A549 treated with Hydrocortisone at 1 μM for 4 hours (cell line): Measurements from ENCODE around the gene CD300E. TPM values are rescaled to one million over a fixed set of nuclear protein-coding genes. Genes with fewer than 3 reads are reported as not detected.

Experiments
- total RNA-seq: library from RNA; stranded (reverse); fragments of 200-300 nt; extraction: Qiagen RNA extraction; gene quantifications from 5 replicates; pipeline ENCODE4 v1.2.3, GENCODE V29; 2022

Gene CD300E, protein sequence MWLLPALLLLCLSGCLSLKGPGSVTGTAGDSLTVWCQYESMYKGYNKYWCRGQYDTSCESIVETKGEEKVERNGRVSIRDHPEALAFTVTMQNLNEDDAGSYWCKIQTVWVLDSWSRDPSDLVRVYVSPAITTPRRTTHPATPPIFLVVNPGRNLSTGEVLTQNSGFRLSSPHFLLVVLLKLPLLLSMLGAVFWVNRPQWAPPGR
- total RNA-seq: not detected in 5 replicates

GRCh38 chr17:74623693-74624093 lies at the start of gene CD300E:
Gene CD300E, minus strand, starts transcription at chr17:74623738. Its CDS starts 117 bp downstream, at chr17:74623621.

DNA sequence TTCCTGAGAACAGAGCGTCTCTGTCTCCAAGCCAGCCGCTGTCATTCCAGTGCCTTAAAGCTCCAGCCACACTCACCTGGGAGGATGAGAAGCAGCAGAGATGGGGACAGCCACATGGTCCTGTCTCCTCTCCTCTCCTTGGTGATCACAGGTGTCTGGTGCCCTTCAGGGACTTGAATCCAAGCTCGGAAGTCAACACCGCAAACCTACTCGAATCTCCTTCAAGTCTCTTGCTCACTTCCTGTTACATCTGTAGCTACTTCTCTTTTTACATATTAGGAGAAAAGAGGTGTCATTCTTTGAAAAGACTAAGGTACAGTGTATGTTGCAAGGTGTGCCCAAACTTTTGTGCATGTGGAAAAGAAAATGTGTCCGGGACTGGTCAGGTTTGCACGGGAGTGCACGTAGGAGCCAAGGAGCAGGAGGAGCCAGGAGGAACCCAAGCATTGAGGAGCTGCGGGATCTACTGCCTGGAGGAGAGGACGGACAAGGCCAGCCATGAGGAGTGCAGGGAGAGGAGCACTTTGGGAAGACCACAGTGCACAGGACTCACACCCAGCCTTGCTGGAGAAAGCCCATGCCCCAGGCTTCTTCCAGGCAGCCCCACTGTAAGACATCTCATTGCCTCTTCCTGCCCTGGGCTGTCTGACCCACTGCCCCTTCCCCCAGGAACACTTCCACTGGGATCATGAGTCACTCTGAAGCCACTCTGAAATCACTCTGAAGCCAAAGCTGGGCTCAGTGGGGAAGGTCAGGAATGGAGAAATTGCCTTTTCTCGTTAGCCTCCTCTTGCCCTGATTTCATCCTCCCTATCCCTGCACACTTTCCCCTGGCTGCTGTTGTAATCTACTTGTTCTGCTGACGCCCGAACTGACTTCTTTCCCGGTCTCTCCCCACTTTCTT lies 31.2 kb downstream of the CD300E start, which contains the start of gene CD300LD:
TSS of gene CD300LD (minus strand) at position 197 of the 904 bp plus-strand sequence. CDS start at position 116, 81 bp downstream.

DNA sequence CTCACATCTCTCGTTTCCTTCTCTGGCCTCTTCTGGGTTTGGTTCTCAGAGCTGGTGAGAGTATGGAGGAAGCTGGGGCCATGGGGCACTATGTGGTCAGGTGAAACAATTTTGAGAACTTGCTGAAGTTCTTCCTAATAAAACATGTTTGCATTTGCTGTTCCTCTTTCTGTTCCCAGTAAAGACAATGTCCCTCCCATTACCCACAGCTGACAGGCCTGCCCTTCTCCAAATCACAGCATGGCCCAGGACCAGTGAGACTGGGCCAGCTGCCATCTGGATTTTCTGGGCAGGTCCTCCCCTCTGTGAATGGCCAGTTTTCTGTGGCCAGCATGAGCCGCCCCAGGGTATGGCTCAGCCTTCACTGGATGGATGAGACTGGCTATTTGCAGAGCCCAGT lies 56.1 kb downstream of the CD300E start, which contains the start of gene CD300H:
TSS of gene CD300H (minus strand) at position 113 of the 400 bp plus-strand sequence.

Other genes starting within 250 kb of the CD300E start
- gene GPRC5C, start 191.7 kb downstream of the CD300E start, total RNA-seq: 49.3 to 62.9 TPM (median 55.3 TPM) in 5 replicates
- gene CD300A, start 157.1 kb downstream of the CD300E start, total RNA-seq: 0.05 to 0.08 TPM (median 0.07 TPM) in 4 of 5 replicates, not detected in the other
- 0.03 to 0.07 TPM (median 0.06 TPM) in 4 of 5 replicates, not detected in the other for gene CD300LB, start 92.3 kb downstream of the CD300E start, total RNA-seq
- gene CD300C, start 77.6 kb downstream of the CD300E start, total RNA-seq: 0.20 to 0.43 TPM (median 0.41 TPM) in 5 replicates
- 0.27 to 0.63 TPM (median 0.40 TPM) in 4 of 5 replicates, not detected in the other for gene CD300H, start 56.2 kb downstream of the CD300E start, total RNA-seq
- gene CD300LD, start 31.5 kb downstream of the CD300E start, total RNA-seq: not detected in 5 replicates
- gene CD300LF, start 89.2 kb upstream of the CD300E start, total RNA-seq: not detected in 5 replicates
- gene RAB37, start 113.5 kb upstream of the CD300E start, total RNA-seq: 0.84 to 1.7 TPM (median 1.2 TPM) in 5 replicates
- gene NHERF1, start 124.9 kb upstream of the CD300E start, total RNA-seq: 35.6 to 43.3 TPM (median 40.9 TPM) in 5 replicates
- 47.3 to 59.2 TPM (median 52.9 TPM) in 5 replicates for gene NAT9, start 152.6 kb upstream of the CD300E start, total RNA-seq
- gene GRIN2C, start 236.1 kb upstream of the CD300E start, total RNA-seq: 0.15 to 0.30 TPM (median 0.18 TPM) in 5 replicates
- gene FDXR, start 249.3 kb upstream of the CD300E start, total RNA-seq: 52.1 to 74.4 TPM (median 60.4 TPM) in 5 replicates